GM12864 (cell line): ENCODE data around the gene DLX4.

Experiments
- DNase-seq: peaks from one replicate; pipeline ENCODE4 v3.0.0-alpha.2; 2011; ENCODE audit warnings: low read depth
- H3K4me3 ChIP-seq: 2 replicates; pipeline ENCODE4 v1.5.1; 2011; ENCODE audit warnings: mild to moderate bottlenecking, low read depth, low read length, control low read depth
- TF ChIP-seq, protein P1 (sequence below): IDR thresholded peaks from 2 replicates; pipeline ENCODE4 v1.5.1; 2011; ENCODE audit warnings: low read depth, mild to moderate bottlenecking, moderate library complexity, low read length, control low read depth, inconsistent platforms; ENCODE audit errors: missing control alignments

Gene DLX4

DNA sequence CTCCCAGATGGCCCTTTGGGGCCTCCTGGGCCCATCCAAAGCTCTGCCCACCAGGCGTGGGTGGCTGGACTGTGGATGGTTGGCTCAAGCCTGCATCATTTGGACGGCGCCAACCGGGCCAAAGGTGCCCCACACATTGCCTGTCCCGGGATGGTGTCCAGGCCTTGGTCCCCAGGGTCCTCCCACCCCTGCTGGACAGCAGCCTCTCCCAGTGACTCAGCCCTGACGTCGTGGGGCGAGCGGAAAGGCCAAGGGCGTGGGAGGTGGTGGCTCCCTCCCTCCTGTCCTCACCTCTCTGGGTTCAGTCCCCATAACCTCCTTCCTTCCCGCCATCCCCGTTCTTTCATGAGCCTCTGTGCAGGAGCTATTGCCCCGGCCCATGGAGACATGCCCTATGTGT is 42.1 kb upstream of the DLX4 start:
- TF ChIP-seq, protein P1, sequence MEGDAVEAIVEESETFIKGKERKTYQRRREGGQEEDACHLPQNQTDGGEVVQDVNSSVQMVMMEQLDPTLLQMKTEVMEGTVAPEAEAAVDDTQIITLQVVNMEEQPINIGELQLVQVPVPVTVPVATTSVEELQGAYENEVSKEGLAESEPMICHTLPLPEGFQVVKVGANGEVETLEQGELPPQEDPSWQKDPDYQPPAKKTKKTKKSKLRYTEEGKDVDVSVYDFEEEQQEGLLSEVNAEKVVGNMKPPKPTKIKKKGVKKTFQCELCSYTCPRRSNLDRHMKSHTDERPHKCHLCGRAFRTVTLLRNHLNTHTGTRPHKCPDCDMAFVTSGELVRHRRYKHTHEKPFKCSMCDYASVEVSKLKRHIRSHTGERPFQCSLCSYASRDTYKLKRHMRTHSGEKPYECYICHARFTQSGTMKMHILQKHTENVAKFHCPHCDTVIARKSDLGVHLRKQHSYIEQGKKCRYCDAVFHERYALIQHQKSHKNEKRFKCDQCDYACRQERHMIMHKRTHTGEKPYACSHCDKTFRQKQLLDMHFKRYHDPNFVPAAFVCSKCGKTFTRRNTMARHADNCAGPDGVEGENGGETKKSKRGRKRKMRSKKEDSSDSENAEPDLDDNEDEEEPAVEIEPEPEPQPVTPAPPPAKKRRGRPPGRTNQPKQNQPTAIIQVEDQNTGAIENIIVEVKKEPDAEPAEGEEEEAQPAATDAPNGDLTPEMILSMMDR: no peak
- H3K4me3 ChIP-seq: no peak overlapping the region
- no peak for DNase-seq

DNA sequence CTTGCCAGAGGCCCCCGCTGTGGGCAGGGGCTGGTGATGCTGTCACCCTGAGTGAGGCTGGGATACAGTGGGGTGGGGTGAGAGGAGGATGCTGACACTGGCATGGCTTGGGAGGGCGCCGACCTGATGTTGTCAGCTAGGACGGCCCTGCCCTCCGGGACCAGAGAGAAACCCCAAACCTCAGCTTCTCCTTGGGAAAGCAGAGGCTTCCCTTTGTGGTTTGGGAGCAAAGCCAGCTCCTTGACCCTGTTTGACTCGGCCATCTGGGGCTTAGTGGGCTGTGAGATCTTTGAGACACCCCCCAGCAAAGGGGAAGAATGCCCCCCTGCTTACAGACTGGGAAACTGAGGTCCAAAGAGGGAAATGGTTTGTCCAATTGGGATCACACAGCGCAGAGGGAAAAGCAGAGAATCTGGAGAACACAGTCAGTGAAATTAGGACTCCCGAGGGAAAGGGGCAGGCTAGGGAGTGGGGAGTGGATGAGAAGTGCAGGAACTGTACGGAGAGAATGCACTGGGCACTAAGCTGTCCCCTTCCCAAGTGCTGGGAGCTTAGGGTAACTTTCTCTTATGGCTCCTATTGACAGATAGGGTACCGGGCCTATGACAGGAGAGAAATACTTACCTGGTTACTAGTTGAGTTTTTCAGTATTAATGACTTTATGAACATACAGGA is 40.7 kb upstream of the DLX4 start:
- no peak for DNase-seq
- no peak overlapping the region for H3K4me3 ChIP-seq
- TF ChIP-seq, protein P1: no peak

DNA sequence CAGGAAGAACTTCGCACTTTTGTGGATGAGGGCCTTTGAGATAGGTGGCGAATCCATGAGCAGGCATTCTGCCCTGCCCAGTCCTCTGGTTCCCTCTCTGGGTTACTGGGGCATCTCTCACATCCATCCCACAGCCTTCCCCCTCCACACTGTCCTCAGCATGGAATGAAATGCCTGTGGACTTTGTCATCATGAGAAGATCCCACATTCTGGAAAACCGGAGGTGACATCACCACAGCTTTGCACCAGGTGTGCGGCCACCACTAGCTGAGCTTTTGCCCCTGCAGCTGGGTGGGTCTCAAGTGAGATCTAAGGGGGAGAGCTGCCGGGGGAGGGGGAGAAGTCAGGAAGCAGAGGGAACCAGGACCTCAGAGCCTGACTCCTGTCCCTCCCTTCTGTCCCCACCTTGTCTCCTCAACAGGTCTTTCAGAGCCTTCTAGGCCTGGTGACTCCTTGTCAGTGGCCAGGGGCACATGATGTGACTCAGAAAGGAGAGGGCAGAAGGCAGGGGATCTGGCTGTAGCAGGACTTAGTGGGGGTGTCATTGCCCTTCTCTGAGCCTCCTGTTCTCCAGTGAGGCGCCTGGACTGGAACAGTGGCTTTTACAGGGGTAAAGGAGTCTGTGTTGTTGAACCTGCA is 40.0 kb upstream of the DLX4 start:
- TF ChIP-seq, protein P1: no peak
- H3K4me3 ChIP-seq: no peak overlapping the region
- DNase-seq: no peak

DNA sequence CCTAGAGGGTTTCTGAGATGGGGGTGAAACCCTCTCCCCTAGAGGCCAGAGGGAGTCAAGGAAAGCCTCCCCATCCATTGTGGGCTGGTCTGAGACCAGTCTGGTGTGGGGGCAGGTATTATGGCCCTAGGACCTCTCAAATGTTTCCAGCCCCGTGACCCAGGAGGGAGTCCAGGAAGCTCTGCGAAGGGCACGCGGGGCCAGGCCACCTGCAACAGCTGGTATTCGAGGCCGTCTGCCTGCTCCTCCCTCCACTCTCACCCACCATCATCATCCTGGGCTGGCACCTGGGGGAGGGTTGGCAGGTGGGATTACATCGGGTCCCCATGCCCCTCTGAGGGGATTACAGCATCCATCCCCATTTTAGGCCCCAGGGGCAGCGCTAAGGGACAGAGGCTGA is 38.1 kb upstream of the DLX4 start:
- TF ChIP-seq, protein P1: no peak
- H3K4me3 ChIP-seq: no peak overlapping the region
- no peak for DNase-seq

DNA sequence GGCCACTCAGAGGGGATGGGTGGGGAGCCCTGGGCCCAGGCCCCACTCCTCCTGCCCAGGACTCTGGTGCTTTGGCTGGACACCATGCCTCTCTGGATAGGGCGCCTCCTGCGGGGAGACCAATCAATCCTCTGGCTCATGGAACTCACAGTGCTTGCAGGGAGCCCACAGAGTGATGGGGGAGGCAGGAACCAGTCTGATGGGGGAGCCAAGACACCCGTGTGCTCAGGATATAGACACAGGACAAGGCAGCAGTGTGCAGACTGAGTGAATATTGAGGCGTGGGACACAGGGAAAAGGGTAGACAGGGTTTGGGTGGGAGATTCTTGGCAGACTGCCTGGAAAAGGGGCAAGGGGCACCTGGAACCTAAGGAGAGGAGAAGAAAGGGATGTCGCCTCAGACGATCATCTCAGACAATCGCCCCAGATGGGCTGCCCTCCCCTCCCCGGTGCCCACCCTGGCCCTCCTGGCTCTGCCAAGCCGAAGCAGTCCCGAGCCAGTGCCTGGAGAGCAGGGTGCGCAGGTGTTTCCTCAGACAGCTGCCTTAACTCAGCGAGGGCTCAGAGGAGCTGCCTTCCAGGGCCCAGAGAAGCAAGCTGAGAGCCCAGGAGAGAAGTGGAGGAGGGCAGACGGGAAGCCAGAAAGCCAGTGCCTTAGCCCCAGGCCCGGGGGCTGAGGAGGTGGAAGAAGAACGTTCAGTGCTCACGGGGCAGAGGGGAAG is 37.4 kb upstream of the DLX4 start:
- TF ChIP-seq, protein P1: no peak
- DNase-seq: no peak
- no peak overlapping the region for H3K4me3 ChIP-seq

DNA sequence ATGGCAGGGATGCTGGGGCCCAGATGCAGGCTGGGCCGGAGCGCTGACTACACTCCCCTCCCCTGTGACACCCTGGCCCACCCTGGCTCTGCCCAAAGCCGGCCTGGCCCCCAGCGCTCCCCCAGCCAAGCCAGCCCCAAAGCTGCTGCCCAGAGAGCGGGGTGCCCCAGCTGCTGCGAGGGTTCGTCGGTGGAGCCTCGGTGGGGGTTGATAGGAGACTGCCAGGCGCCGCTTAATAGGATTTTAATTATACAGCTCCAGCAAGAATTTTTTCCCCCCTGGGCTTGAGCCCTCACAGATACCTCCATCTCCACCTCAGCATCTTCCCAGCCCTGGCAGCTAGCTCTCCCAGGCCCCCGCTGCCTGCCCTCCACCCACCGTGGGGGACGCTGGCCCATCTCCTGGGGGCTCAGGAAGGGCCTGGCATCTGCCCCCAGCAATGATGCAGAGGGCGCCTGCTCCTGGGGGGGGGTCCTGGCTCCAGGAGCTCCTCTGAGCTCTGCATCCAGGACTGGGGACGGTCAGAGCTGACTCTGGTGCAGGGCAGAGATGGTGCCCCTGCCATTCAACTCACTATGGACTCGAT is 36.8 kb upstream of the DLX4 start:
- no peak for DNase-seq
- TF ChIP-seq, protein P1: no peak
- no peak overlapping the region for H3K4me3 ChIP-seq
